GM12878 (cell line): ENCODE data around the gene ACOT7.

Source experiments
- BCL11A ChIP-seq: IDR thresholded peaks from 2 replicates; pipeline ENCODE4 v1.6.1; 2011; ENCODE audit warnings: low read depth, low read length
- CTCF ChIP-seq, 3 experiments: IDR thresholded peaks in 2 of 3; conservative IDR thresholded peaks in 1 of 3; 2 replicates each; pipeline ENCODE4 v1.5.1; 2011; ENCODE audit warnings: low read depth in 3 of 3, low read length in 3 of 3, mild to moderate bottlenecking in 3 of 3, control low read depth in 2 of 3, moderate library complexity in 2 of 3, inconsistent platforms in 1 of 3, mixed read lengths in 1 of 3; ENCODE audit not compliant: control insufficient read depth in 2 of 3, insufficient read depth in 1 of 3; ENCODE audit errors: extremely low read depth in 1 of 3
- EZH2 ChIP-seq: IDR thresholded peaks from 2 replicates; pipeline ENCODE4 v1.6.1; 2012; ENCODE audit warnings: low read depth, mild to moderate bottlenecking, control low read depth, inconsistent platforms, low read length, borderline replicate concordance; ENCODE audit not compliant: control insufficient read depth
- FOS ChIP-seq: IDR thresholded peaks from 3 replicates; pipeline ENCODE4 v1.6.1; 2011; ENCODE audit warnings: borderline replicate concordance; ENCODE audit not compliant: insufficient read length; ENCODE audit errors: extremely low read depth
- JUND ChIP-seq: IDR thresholded peaks from 2 replicates; pipeline ENCODE4 v1.6.1; 2012; ENCODE audit warnings: low read depth, mild to moderate bottlenecking, low read length, improper control_type of control experiment, moderate library complexity
- LARP7 ChIP-seq: fragments of 450-650 bp; IDR thresholded peaks from 2 replicates; pipeline ENCODE4 v1.6.1; 2017; ENCODE audit warnings: mild to moderate bottlenecking
- MTA2 ChIP-seq: fragments of 450-650 bp; IDR thresholded peaks from 2 replicates; pipeline ENCODE4 v1.6.1; 2016; ENCODE audit warnings: low read depth, mild to moderate bottlenecking, moderate library complexity
- POLR2A ChIP-seq: IDR thresholded peaks from 2 replicates; pipeline ENCODE4 v1.6.1; 2011; ENCODE audit warnings: low read depth, mild to moderate bottlenecking, low read length
- RAD21 ChIP-seq: IDR thresholded peaks from 2 replicates; pipeline ENCODE4 v1.6.1; 2011; ENCODE audit warnings: mild to moderate bottlenecking, low read depth, low read length, moderate library complexity; ENCODE audit not compliant: insufficient read depth
- SP1 ChIP-seq: IDR thresholded peaks from one replicate; pipeline ENCODE4 v1.6.1; 2011; ENCODE audit warnings: low read depth, low read length
- TF ChIP-seq, protein P1 (sequence below): IDR thresholded peaks from 2 replicates; pipeline ENCODE4 v1.6.1; 2011; ENCODE audit warnings: low read depth, mild to moderate bottlenecking, low read length, moderate library complexity, borderline replicate concordance; ENCODE audit errors: extremely low read depth
- TF ChIP-seq, protein P2 (sequence below): fragments of 450-650 bp; IDR thresholded peaks from 2 replicates; pipeline ENCODE4 v1.6.1; 2014; ENCODE audit warnings: mild to moderate bottlenecking

DNA sequence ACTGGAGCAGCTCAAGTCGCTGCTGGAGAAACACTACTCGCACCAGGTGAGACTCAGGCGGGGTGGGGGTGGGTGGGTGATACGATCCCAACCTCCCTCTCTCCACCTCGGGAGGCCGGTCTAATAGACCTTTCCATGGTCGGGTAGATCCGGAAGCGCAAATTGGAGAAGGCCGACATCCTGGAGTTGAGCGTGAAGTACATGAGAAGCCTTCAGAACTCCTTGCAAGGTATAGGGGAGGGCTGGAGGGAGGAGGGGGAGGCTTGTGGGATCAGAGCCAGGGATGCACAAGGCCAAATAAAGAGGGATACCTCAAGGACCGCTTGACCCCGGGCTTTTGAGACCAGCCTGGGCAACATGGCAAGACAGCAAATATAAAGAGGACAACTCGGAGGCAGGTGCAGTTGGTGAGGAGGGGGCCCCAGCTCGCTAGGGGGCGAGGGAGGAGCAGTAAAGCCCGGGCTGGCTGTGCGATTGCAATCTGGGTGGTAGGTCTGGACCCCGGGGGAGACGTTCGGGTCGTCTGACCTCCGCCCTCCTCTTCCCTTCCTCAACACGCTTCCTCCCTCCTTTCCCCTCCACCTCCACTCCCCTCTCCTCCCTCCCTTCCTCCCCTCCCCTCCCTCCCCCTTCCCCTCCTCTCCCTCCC is 149.0 kb downstream of the ACOT7 start:
- no peak for TF ChIP-seq SP1
- no peak for TF ChIP-seq EZH2
- TF ChIP-seq RAD21, result no peak
- no peak for TF ChIP-seq JUND
- TF ChIP-seq, protein P1, sequence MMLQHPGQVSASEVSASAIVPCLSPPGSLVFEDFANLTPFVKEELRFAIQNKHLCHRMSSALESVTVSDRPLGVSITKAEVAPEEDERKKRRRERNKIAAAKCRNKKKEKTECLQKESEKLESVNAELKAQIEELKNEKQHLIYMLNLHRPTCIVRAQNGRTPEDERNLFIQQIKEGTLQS, result no peak
- TF ChIP-seq MTA2, result no peak
- TF ChIP-seq, protein P2, sequence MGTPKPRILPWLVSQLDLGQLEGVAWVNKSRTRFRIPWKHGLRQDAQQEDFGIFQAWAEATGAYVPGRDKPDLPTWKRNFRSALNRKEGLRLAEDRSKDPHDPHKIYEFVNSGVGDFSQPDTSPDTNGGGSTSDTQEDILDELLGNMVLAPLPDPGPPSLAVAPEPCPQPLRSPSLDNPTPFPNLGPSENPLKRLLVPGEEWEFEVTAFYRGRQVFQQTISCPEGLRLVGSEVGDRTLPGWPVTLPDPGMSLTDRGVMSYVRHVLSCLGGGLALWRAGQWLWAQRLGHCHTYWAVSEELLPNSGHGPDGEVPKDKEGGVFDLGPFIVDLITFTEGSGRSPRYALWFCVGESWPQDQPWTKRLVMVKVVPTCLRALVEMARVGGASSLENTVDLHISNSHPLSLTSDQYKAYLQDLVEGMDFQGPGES, result no peak
- no peak for TF ChIP-seq CTCF (IDR thresholded peaks at IDR 0.05 in 2 of 3, conservative IDR thresholded peaks at IDR 0.05 in 1 of 3; ENCODE audit: control insufficient read depth in 2 of 3, extremely low read depth in 1 of 3, insufficient read depth in 1 of 3, low read depth in 3 of 3, low read length in 3 of 3)
- no peak for TF ChIP-seq FOS
- TF ChIP-seq BCL11A, result no peak
- no peak for TF ChIP-seq LARP7
- TF ChIP-seq POLR2A, result no peak
